ENCODE measurements around the gene RRP1. TPM values are rescaled to one million over a fixed set of nuclear protein-coding genes. Genes with fewer than 3 reads are reported as not detected.
A peak's percentile ranks its signal among the peaks of the same experiment; 100 is the strongest.

Gene RRP1
- total RNA-seq, 1 donor from 2014 or later = 30.9 TPM

GRCh38 chr21:43810505-43811261, 21.3 kb downstream of the RRP1 start:
- H3K27ac Mint-ChIP-seq = no peak overlapping the region
- peaks cover 6% of the 10 kb centered on the region for H3K4me1 Mint-ChIP-seq (ENCODE audit: low read depth)
- TF ChIP-seq CTCF (IDR thresholded peaks at IDR 0.05; ENCODE audit: unreplicated experiment) = peak; percentile 92
- peaks cover 5% of the 10 kb centered on the region for H3K27me3 Mint-ChIP-seq
- no peak overlapping the region for H3K4me3 Mint-ChIP-seq (ENCODE audit: low read depth)
- peak; percentile 97 for DNase-seq (ENCODE audit: low spot score, unreplicated experiment)
- no peaks in the 10 kb centered on the region for H3K9me3 Mint-ChIP-seq (ENCODE audit: low read depth)
- peaks cover under 1% of the 10 kb centered on the region for H3K36me3 Mint-ChIP-seq (ENCODE audit: insufficient read depth)

GRCh38 chr21:43811262-43812105, 22.1 kb downstream of the RRP1 start:
- DNase-seq (ENCODE audit: low spot score, unreplicated experiment) = no peak
- no peak for TF ChIP-seq CTCF (IDR thresholded peaks at IDR 0.05; ENCODE audit: unreplicated experiment)
- H3K36me3 Mint-ChIP-seq (ENCODE audit: insufficient read depth) = no peaks in the 10 kb centered on the region
- H3K4me1 Mint-ChIP-seq (ENCODE audit: low read depth) = peaks cover 6% of the 10 kb centered on the region
- peaks cover 5% of the 10 kb centered on the region for H3K27me3 Mint-ChIP-seq
- no peak overlapping the region for H3K27ac Mint-ChIP-seq
- H3K9me3 Mint-ChIP-seq (ENCODE audit: low read depth) = no peaks in the 10 kb centered on the region
- H3K4me3 Mint-ChIP-seq (ENCODE audit: low read depth) = no peak overlapping the region

GRCh38 chr21:43812139-43812821, 22.9 kb downstream of the RRP1 start:
- Mint-ChIP-seq H3K4me1 (ENCODE audit: low read depth) (peaks cover 6% of the 10 kb centered on the region), H3K27me3 (peaks cover 5% of the 10 kb centered on the region), H3K27ac (no peak overlapping the region), H3K9me3 (ENCODE audit: low read depth) (no peaks in the 10 kb centered on the region), H3K36me3 (ENCODE audit: insufficient read depth) (no peaks in the 10 kb centered on the region), H3K4me3 (ENCODE audit: low read depth) (no peak overlapping the region)
- TF ChIP-seq CTCF (IDR thresholded peaks at IDR 0.05; ENCODE audit: unreplicated experiment) = no peak
- no peak for DNase-seq (ENCODE audit: low spot score, unreplicated experiment)

GRCh38 chr21:43812957-43813655, 23.7 kb downstream of the RRP1 start:
- peaks cover 6% of the 10 kb centered on the region for H3K4me1 Mint-ChIP-seq (ENCODE audit: low read depth)
- peaks cover 5% of the 10 kb centered on the region for H3K27me3 Mint-ChIP-seq
- no peak for TF ChIP-seq CTCF (IDR thresholded peaks at IDR 0.05; ENCODE audit: unreplicated experiment)
- no peaks in the 10 kb centered on the region for H3K36me3 Mint-ChIP-seq (ENCODE audit: insufficient read depth)
- H3K27ac Mint-ChIP-seq = no peak overlapping the region
- H3K9me3 Mint-ChIP-seq (ENCODE audit: low read depth) = no peaks in the 10 kb centered on the region
- DNase-seq (ENCODE audit: low spot score, unreplicated experiment) = no peak
- no peak overlapping the region for H3K4me3 Mint-ChIP-seq (ENCODE audit: low read depth)

- Mint-ChIP-seq H3K27ac (no peak overlapping the region), H3K4me1 (ENCODE audit: low read depth) (peaks cover 6% of the 10 kb centered on the region), H3K27me3 (peaks cover 5% of the 10 kb centered on the region), H3K36me3 (ENCODE audit: insufficient read depth) (no peaks in the 10 kb centered on the region), H3K9me3 (ENCODE audit: low read depth) (peaks cover under 1% of the 10 kb centered on the region), H3K4me3 (ENCODE audit: low read depth) (no peak overlapping the region)
- TF ChIP-seq CTCF (IDR thresholded peaks at IDR 0.05; ENCODE audit: unreplicated experiment) = no peak
- DNase-seq (ENCODE audit: low spot score, unreplicated experiment) = no peak
Observed at GRCh38 chr21:43813656-43813980, 24.2 kb downstream of the RRP1 start.
